Hematopoietic multipotent progenitor cell treated with erythropoietin and hydrocortisone succinate and interleukin-3 and kit ligand, for 15 days (in vitro differentiated cells): ENCODE data around the gene ARHGAP10.

Experiments used
- DNase-seq: peaks from one replicate; pipeline ENCODE4 v3.0.0-alpha.2; 2015; ENCODE audit warnings: low spot score

ARHGAP10 gene

GRCh38 chr4:147770831-147771230 lies 38.9 kb downstream of the ARHGAP10 start:
- DNase-seq: no peak

GRCh38 chr4:147772056-147772455 lies 40.2 kb downstream of the ARHGAP10 start:
- no peak for DNase-seq

GRCh38 chr4:147772459-147772969 lies 40.6 kb downstream of the ARHGAP10 start:
- DNase-seq: no peak

- no peak for DNase-seq
Observed at GRCh38 chr4:147773261-147774184, 41.6 kb downstream of the ARHGAP10 start.

- no peak for DNase-seq
Observed at GRCh38 chr4:147776716-147777115, 44.8 kb downstream of the ARHGAP10 start.

GRCh38 chr4:147777456-147778091 lies 45.7 kb downstream of the ARHGAP10 start:
- DNase-seq: no peak

- no peak for DNase-seq
Observed at GRCh38 chr4:147778942-147779341, 47.1 kb downstream of the ARHGAP10 start.

GRCh38 chr4:147779451-147779850 lies 47.6 kb downstream of the ARHGAP10 start:
- DNase-seq: no peak

- DNase-seq: no peak
Observed at GRCh38 chr4:147780137-147780777, 48.4 kb downstream of the ARHGAP10 start.

- no peak for DNase-seq
Observed at GRCh38 chr4:147782087-147782781, 50.3 kb downstream of the ARHGAP10 start.

GRCh38 chr4:147785129-147785528 lies 53.2 kb downstream of the ARHGAP10 start:
- DNase-seq: no peak

- no peak for DNase-seq
Observed at GRCh38 chr4:147786031-147786430, 54.1 kb downstream of the ARHGAP10 start.

- no peak for DNase-seq
Observed at GRCh38 chr4:147786531-147786930, 54.6 kb downstream of the ARHGAP10 start.

- no peak for DNase-seq
Observed at GRCh38 chr4:147787204-147787603, 55.3 kb downstream of the ARHGAP10 start.

- DNase-seq: no peak
Observed at GRCh38 chr4:147788791-147789190, 56.9 kb downstream of the ARHGAP10 start.

GRCh38 chr4:147789596-147789995 lies 57.7 kb downstream of the ARHGAP10 start:
- no peak for DNase-seq

GRCh38 chr4:147790412-147790811 lies 58.5 kb downstream of the ARHGAP10 start:
- no peak for DNase-seq

GRCh38 chr4:147791341-147791740 lies 59.5 kb downstream of the ARHGAP10 start:
- no peak for DNase-seq

GRCh38 chr4:147791865-147792264 lies 60.0 kb downstream of the ARHGAP10 start:
- DNase-seq: no peak

GRCh38 chr4:147793569-147794313 lies 61.9 kb downstream of the ARHGAP10 start:
- DNase-seq: no peak

GRCh38 chr4:147794314-147794680 lies 62.4 kb downstream of the ARHGAP10 start:
- no peak for DNase-seq
